GM19023 (cell line): ENCODE data around the gene GALNT18.

Source experiments
- ATAC-seq: cut with Tn5 transposase; IDR thresholded peaks from one replicate; pipeline ENCODE4 v1.9.1; 2021; ENCODE audit warnings: mild to moderate bottlenecking, moderate library complexity; ENCODE audit not compliant: unreplicated experiment

GALNT18 gene

GRCh38 chr11:11289669-11290068 is 332.1 kb downstream of the GALNT18 start:
- ATAC-seq = no peak

GRCh38 chr11:11288972-11289616 is 332.7 kb downstream of the GALNT18 start:
- no peak for ATAC-seq

- no peak for ATAC-seq
These were observed 337.3 kb downstream of the GALNT18 start for GRCh38 chr11:11284481-11284880.

- no peak for ATAC-seq
These were observed 340.2 kb downstream of the GALNT18 start for GRCh38 chr11:11281626-11282025.

- no peak for ATAC-seq
These were observed 341.0 kb downstream of the GALNT18 start for GRCh38 chr11:11280826-11281225.

GRCh38 chr11:11279956-11280689 is 341.7 kb downstream of the GALNT18 start:
- no peak for ATAC-seq

- ATAC-seq = no peak
These were observed 349.6 kb downstream of the GALNT18 start for GRCh38 chr11:11272254-11272653.

GRCh38 chr11:11270236-11270775 is 351.5 kb downstream of the GALNT18 start:
- ATAC-seq = no peak

GRCh38 chr11:11268706-11269105 is 353.1 kb downstream of the GALNT18 start:
- ATAC-seq = no peak

- ATAC-seq = no peak
These were observed 353.7 kb downstream of the GALNT18 start for GRCh38 chr11:11268119-11268518.

GRCh38 chr11:11267312-11267711 is 354.5 kb downstream of the GALNT18 start:
- no peak for ATAC-seq

GRCh38 chr11:11265994-11266606 is 355.7 kb downstream of the GALNT18 start:
- peak; percentile 74 for ATAC-seq

GRCh38 chr11:11265320-11265719 is 356.5 kb downstream of the GALNT18 start:
- ATAC-seq = no peak

GRCh38 chr11:11263238-11264005 is 358.4 kb downstream of the GALNT18 start:
- no peak for ATAC-seq

- ATAC-seq = no peak
These were observed 359.5 kb downstream of the GALNT18 start for GRCh38 chr11:11262171-11262920.

GRCh38 chr11:11261629-11262028 is 360.2 kb downstream of the GALNT18 start:
- ATAC-seq = no peak

GRCh38 chr11:11260903-11261302 is 360.9 kb downstream of the GALNT18 start:
- no peak for ATAC-seq

- ATAC-seq = no peak
These were observed 367.8 kb downstream of the GALNT18 start for GRCh38 chr11:11253995-11254394.

GRCh38 chr11:11253497-11253896 is 368.3 kb downstream of the GALNT18 start:
- no peak for ATAC-seq

- ATAC-seq = no peak
These were observed 369.4 kb downstream of the GALNT18 start for GRCh38 chr11:11252403-11252802.
